Osteoblast (primary cell): Measurements from ENCODE around the gene SLC9A9. TPM values are rescaled to one million over a fixed set of nuclear protein-coding genes. Genes with fewer than 3 reads are reported as not detected.

Source experiments
- DNase-seq: peaks from one replicate; pipeline ENCODE4 v3.0.0; 2011; ENCODE audit warnings: low spot score, mixed read lengths; ENCODE audit not compliant: insufficient read length; ENCODE audit errors: missing footprints
- H2AFZ ChIP-seq: 2 replicates; pipeline ENCODE4 v1.6.0; 2011; ENCODE audit warnings: mild to moderate bottlenecking, low read length
- H3K27ac ChIP-seq: 2 replicates; pipeline ENCODE4 v1.5.1; 2011; ENCODE audit warnings: mild to moderate bottlenecking, low read depth, low read length, moderate library complexity
- H3K27me3 ChIP-seq: 2 replicates; pipeline ENCODE4 v1.6.0; 2012; ENCODE audit warnings: mild to moderate bottlenecking, control low read depth, inconsistent platforms, low read length, moderate library complexity; ENCODE audit not compliant: insufficient read depth
- H3K36me3 ChIP-seq: 2 replicates; pipeline ENCODE4 v1.5.1; 2011; ENCODE audit warnings: mild to moderate bottlenecking, low read length, control low read depth, moderate library complexity; ENCODE audit not compliant: insufficient read depth
- H3K4me1 ChIP-seq: 2 replicates; pipeline ENCODE4 v1.5.1; 2011; ENCODE audit warnings: mild to moderate bottlenecking, low read length, control low read depth, moderate library complexity; ENCODE audit not compliant: insufficient read depth
- H3K4me2 ChIP-seq: 2 replicates; pipeline ENCODE4 v1.6.0; 2011; ENCODE audit warnings: mild to moderate bottlenecking, low read length; ENCODE audit not compliant: insufficient read depth
- H3K4me3 ChIP-seq: fragments of 200-600 bp; sonication (generic); 3 replicates; pipeline ENCODE4 v1.5.1; 2012; ENCODE audit warnings: mild to moderate bottlenecking, low read length, inconsistent platforms; ENCODE audit not compliant: insufficient read depth
- H3K79me2 ChIP-seq: 2 replicates; pipeline ENCODE4 v1.6.0; 2012; ENCODE audit warnings: mild to moderate bottlenecking, low read length, control low read depth, inconsistent platforms; ENCODE audit not compliant: insufficient read depth
- H3K9me3 ChIP-seq: 2 replicates; pipeline ENCODE4 v1.5.1; 2011; ENCODE audit warnings: low read depth, low read length, control low read depth
- H4K20me1 ChIP-seq: 2 replicates; pipeline ENCODE4 v1.6.0; 2012; ENCODE audit warnings: mild to moderate bottlenecking, low read length, control low read depth; ENCODE audit not compliant: insufficient read depth
- total RNA-seq: library from RNA; depleted of rRNA; stranded (reverse); fragments of >200 nt; gene quantifications from 2 replicates; pipeline ENCODE4 v1.2.3, GENCODE V29; 2012
- TF ChIP-seq, protein P1 (sequence below): IDR thresholded peaks from 2 replicates; pipeline ENCODE4 v1.5.1; 2011; ENCODE audit warnings: mild to moderate bottlenecking, low read depth, low read length, moderate library complexity; ENCODE audit errors: extremely low read depth

SLC9A9 gene
- total RNA-seq, 1 donor, result 6.5 TPM

DNA sequence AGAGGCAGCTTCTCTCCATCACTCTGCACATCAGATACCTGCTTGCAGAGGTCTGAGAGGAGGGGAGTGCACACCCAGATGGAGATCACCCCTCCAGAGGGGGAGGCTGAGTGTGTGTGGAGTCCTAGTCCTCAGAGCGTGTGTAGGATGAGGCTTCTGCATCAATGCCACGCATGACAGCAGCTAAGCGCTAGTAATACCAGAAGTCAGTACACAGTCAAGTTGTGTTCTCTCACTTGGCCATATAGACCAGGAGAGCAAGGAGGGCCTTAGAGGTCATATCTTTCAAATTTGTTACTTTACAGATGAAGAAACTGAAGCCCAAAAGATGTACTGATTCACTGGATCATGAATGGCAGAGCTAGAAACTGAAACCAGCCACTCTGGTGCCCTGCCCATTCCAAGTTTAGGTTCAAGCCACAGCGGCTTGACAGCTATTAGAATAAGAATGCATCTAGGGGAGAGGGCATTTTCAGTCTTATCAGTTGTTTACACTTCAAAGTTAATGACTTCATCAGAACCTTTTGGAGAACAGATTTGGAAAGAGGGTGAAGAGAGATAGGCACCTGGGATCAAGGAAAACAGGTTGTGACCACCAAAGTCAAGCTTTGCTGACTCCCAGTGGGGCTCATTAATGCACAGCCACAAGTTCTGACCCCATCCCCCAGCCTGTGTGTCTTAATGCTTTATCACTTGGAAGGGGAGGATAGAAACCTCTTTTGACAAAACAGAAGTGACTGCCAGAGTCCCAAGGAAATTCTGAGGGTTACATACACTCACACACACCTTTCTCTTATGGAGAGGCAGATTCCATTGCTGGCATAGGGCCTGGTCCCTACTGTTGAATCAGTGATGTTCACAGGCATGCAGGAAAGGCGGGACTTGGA is 418.4 kb downstream of the SLC9A9 start:
- no peaks in the 10 kb centered on the region for H3K79me2 ChIP-seq
- H3K36me3 ChIP-seq, result no peaks in the 10 kb centered on the region
- TF ChIP-seq, protein P1, sequence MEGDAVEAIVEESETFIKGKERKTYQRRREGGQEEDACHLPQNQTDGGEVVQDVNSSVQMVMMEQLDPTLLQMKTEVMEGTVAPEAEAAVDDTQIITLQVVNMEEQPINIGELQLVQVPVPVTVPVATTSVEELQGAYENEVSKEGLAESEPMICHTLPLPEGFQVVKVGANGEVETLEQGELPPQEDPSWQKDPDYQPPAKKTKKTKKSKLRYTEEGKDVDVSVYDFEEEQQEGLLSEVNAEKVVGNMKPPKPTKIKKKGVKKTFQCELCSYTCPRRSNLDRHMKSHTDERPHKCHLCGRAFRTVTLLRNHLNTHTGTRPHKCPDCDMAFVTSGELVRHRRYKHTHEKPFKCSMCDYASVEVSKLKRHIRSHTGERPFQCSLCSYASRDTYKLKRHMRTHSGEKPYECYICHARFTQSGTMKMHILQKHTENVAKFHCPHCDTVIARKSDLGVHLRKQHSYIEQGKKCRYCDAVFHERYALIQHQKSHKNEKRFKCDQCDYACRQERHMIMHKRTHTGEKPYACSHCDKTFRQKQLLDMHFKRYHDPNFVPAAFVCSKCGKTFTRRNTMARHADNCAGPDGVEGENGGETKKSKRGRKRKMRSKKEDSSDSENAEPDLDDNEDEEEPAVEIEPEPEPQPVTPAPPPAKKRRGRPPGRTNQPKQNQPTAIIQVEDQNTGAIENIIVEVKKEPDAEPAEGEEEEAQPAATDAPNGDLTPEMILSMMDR, result no peak
- H4K20me1 ChIP-seq, result no peaks in the 10 kb centered on the region
- DNase-seq, result no peak
- no peaks in the 10 kb centered on the region for H3K4me1 ChIP-seq
- H2AFZ ChIP-seq, result no peak overlapping the region
- H3K4me2 ChIP-seq, result no peak overlapping the region
- no peak overlapping the region for H3K27ac ChIP-seq
- H3K4me3 ChIP-seq, result no peak overlapping the region
- no peaks in the 10 kb centered on the region for H3K27me3 ChIP-seq
- H3K9me3 ChIP-seq, result no peaks in the 10 kb centered on the region

DNA sequence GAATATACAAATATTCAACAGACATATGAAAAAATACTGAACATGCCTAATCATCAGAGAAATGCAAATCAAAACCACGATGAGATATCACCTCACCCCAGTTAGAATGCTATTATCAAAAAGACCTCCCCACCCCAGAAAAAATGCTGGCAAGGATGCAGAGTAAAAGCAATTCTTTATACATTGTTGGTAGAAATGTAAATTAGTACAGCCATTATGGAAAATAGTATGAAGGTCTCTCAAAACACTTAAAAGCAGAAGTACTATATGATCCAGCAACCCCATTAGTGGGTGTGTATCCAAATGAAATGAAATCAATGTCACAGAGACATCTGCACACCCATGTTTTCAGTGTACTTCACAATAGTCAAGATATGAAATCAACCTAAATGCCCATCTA is 420.0 kb downstream of the SLC9A9 start:
- H3K4me3 ChIP-seq, result no peak overlapping the region
- H3K27ac ChIP-seq, result no peak overlapping the region
- no peak for DNase-seq

DNA sequence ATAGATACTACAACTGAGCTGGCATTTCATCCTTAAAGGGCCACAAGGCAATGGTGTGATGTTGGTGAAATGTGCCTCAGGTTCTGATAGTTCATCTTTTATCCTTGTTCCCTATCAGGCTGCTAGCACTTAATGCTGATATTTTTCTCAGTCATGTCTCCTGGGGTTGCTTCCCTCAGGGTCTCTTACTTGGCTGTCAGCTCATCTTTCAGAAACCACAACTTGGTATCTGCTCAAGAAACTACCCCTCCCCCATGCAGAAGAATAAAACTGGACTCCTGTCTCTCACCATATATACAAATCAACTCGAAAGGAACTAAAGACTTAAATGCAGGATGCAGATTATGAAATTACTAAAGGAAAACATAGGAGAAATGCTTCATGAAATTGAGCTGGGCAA is 420.6 kb downstream of the SLC9A9 start:
- no peaks in the 10 kb centered on the region for H3K27me3 ChIP-seq
- H2AFZ ChIP-seq, result no peak overlapping the region
- DNase-seq, result no peak
- H3K4me3 ChIP-seq, result no peak overlapping the region
- H3K4me1 ChIP-seq, result no peaks in the 10 kb centered on the region
- H3K27ac ChIP-seq, result no peak overlapping the region
- TF ChIP-seq, protein P1, result no peak
- no peak overlapping the region for H3K4me2 ChIP-seq
- no peaks in the 10 kb centered on the region for H3K79me2 ChIP-seq
- no peaks in the 10 kb centered on the region for H3K36me3 ChIP-seq
- H4K20me1 ChIP-seq, result no peaks in the 10 kb centered on the region
- no peaks in the 10 kb centered on the region for H3K9me3 ChIP-seq

More for the DNA sequence above, 420.0 kb downstream of the SLC9A9 start:
- H3K9me3 ChIP-seq, result no peaks in the 10 kb centered on the region
- H3K36me3 ChIP-seq, result no peaks in the 10 kb centered on the region
- TF ChIP-seq, protein P1, result no peak
- H3K4me1 ChIP-seq, result no peaks in the 10 kb centered on the region
- no peaks in the 10 kb centered on the region for H3K27me3 ChIP-seq
- no peaks in the 10 kb centered on the region for H3K79me2 ChIP-seq
- no peak overlapping the region for H2AFZ ChIP-seq
- no peak overlapping the region for H3K4me2 ChIP-seq
- no peaks in the 10 kb centered on the region for H4K20me1 ChIP-seq

DNA sequence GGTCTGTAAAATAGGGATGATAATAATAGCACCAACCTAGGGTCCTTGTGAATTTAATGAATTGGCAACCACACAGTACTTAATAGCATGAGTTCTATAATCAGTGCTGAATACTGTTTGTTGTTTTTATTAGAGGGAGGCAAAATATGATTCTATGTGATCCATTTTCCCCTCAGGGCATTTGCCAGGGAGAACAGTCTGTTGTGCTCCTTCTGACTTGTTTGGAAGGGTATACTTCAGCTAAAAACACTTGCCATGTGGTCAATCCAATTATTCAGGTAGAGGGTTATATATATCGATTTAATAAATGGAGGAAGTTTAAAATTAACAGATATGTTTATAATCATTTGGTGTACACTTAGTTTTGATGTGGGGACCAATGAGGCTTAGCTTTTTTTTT is 423.4 kb downstream of the SLC9A9 start:
- no peak for DNase-seq
- no peaks in the 10 kb centered on the region for H3K79me2 ChIP-seq
- H3K27ac ChIP-seq, result no peak overlapping the region
- H3K4me2 ChIP-seq, result no peak overlapping the region
- no peaks in the 10 kb centered on the region for H3K4me1 ChIP-seq
- no peak overlapping the region for H3K4me3 ChIP-seq
- no peaks in the 10 kb centered on the region for H3K36me3 ChIP-seq
- H2AFZ ChIP-seq, result no peak overlapping the region
- TF ChIP-seq, protein P1, result no peak
- H3K9me3 ChIP-seq, result no peaks in the 10 kb centered on the region
- H4K20me1 ChIP-seq, result no peaks in the 10 kb centered on the region
- H3K27me3 ChIP-seq, result no peaks in the 10 kb centered on the region
